Parathyroid adenoma (tissue), 2 donors: ENCODE measurements around the gene UBTD2.

Experiments used
- H2AFZ ChIP-seq: fragments of 300-600 bp; sonication (generic); one replicate; pipeline ENCODE4 v1.7.0; 2017; ENCODE audit warnings: antibody characterized with exemption, mild to moderate bottlenecking
- H3K27ac ChIP-seq: fragments of 300-600 bp; sonication (generic); one replicate; pipeline ENCODE4 v1.7.0; 2017
- H3K27me3 ChIP-seq: fragments of 300-600 bp; sonication (generic); one replicate; pipeline ENCODE4 v1.7.0; 2017; ENCODE audit warnings: low read length; ENCODE audit not compliant: control insufficient read depth, insufficient read depth
- H3K36me3 ChIP-seq: fragments of 300-600 bp; sonication (generic); one replicate; pipeline ENCODE4 v1.7.0; 2017; ENCODE audit warnings: low read length; ENCODE audit not compliant: control insufficient read depth, insufficient read depth
- H3K4me1 ChIP-seq: fragments of 300-600 bp; sonication (generic); one replicate; pipeline ENCODE4 v1.7.0; 2017; ENCODE audit warnings: control low read depth
- H3K4me2 ChIP-seq: fragments of 300-600 bp; sonication (generic); one replicate; pipeline ENCODE4 v1.7.0; 2017; ENCODE audit warnings: low read length
- H3K4me3 ChIP-seq: fragments of 300-600 bp; sonication (generic); one replicate; pipeline ENCODE4 v1.7.0; 2017; ENCODE audit warnings: low read depth, low read length
- H3K79me2 ChIP-seq: fragments of 300-600 bp; sonication (generic); one replicate; pipeline ENCODE4 v1.7.0; 2017; ENCODE audit warnings: control low read depth
- H3K9ac ChIP-seq: fragments of 300-600 bp; sonication (generic); one replicate; pipeline ENCODE4 v1.7.0; 2017; ENCODE audit warnings: mild to moderate bottlenecking
- H3K9me3 ChIP-seq: fragments of 300-600 bp; sonication (generic); one replicate; pipeline ENCODE4 v1.7.0; 2017; ENCODE audit warnings: low read length; ENCODE audit not compliant: control insufficient read depth
- CTCF ChIP-seq: fragments of 300-600 bp; sonication (generic); IDR thresholded peaks from one replicate; pipeline ENCODE4 v1.7.0; 2017; ENCODE audit warnings: antibody characterized with exemption, mild to moderate bottlenecking
- donor health status: primary hyperparathyroidism.

UBTD2 gene

DNA sequence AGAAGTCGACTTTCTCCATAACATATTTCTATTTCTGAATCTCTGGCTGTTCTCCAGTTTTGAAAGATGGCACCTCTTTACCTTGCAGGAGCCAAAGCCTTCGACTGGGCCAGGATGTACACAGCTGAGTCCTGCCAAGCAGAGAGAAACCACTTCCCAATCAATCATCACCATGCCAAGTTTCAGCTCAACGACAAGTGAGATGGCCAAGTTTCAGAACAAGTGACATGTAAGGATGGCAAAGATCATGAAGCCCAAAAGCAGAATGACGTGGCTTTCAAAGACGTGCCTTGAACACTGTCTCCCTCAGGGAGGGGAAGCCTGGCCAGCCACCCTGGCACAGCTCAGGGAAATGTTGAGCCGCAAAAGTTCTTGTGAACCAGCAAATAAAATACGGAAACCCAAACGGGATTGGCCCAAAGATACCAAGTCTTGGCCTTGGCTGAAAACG lies 113.3 kb downstream of the UBTD2 start:
- TF ChIP-seq CTCF = no peak
- Histone ChIP-seq H3K4me2 (no peak overlapping the region), H3K9me3 (no peaks in the 10 kb centered on the region), H3K27me3 (no peaks in the 10 kb centered on the region), H2AFZ (no peak overlapping the region), H3K36me3 (no peaks in the 10 kb centered on the region), H3K9ac (no peak overlapping the region), H3K79me2 (no peaks in the 10 kb centered on the region), H3K4me3 (no peak overlapping the region), H3K4me1 (peaks cover 9% of the 10 kb centered on the region), H3K27ac (no peak overlapping the region)

- Histone ChIP-seq H3K36me3 (no peaks in the 10 kb centered on the region), H3K27ac (no peak overlapping the region), H3K79me2 (no peaks in the 10 kb centered on the region), H3K9ac (no peak overlapping the region), H3K4me2 (no peak overlapping the region), H3K4me3 (no peak overlapping the region), H3K9me3 (no peaks in the 10 kb centered on the region), H3K27me3 (no peaks in the 10 kb centered on the region), H2AFZ (no peak overlapping the region), H3K4me1 (peaks cover under 1% of the 10 kb centered on the region)
- TF ChIP-seq CTCF = no peak
Measured at GRCh38 chr5:172169216-172169615, 114.3 kb downstream of the UBTD2 start.

- Histone ChIP-seq H3K36me3 (no peaks in the 10 kb centered on the region), H3K9me3 (no peaks in the 10 kb centered on the region), H3K9ac (no peak overlapping the region), H3K27me3 (no peaks in the 10 kb centered on the region), H3K4me1 (no peaks in the 10 kb centered on the region), H3K4me2 (no peak overlapping the region), H3K79me2 (no peaks in the 10 kb centered on the region), H3K4me3 (no peak overlapping the region), H2AFZ (no peak overlapping the region), H3K27ac (no peak overlapping the region)
- TF ChIP-seq CTCF = no peak
Measured at GRCh38 chr5:172168311-172168710, 115.3 kb downstream of the UBTD2 start.

- Histone ChIP-seq H3K9me3 (no peaks in the 10 kb centered on the region), H3K36me3 (no peaks in the 10 kb centered on the region), H3K4me2 (no peak overlapping the region), H3K27ac (no peak overlapping the region), H3K79me2 (no peaks in the 10 kb centered on the region), H2AFZ (no peak overlapping the region), H3K9ac (no peak overlapping the region), H3K27me3 (no peaks in the 10 kb centered on the region), H3K4me3 (no peak overlapping the region), H3K4me1 (no peaks in the 10 kb centered on the region)
- TF ChIP-seq CTCF = no peak
Measured at GRCh38 chr5:172167895-172168294, 115.7 kb downstream of the UBTD2 start.

DNA sequence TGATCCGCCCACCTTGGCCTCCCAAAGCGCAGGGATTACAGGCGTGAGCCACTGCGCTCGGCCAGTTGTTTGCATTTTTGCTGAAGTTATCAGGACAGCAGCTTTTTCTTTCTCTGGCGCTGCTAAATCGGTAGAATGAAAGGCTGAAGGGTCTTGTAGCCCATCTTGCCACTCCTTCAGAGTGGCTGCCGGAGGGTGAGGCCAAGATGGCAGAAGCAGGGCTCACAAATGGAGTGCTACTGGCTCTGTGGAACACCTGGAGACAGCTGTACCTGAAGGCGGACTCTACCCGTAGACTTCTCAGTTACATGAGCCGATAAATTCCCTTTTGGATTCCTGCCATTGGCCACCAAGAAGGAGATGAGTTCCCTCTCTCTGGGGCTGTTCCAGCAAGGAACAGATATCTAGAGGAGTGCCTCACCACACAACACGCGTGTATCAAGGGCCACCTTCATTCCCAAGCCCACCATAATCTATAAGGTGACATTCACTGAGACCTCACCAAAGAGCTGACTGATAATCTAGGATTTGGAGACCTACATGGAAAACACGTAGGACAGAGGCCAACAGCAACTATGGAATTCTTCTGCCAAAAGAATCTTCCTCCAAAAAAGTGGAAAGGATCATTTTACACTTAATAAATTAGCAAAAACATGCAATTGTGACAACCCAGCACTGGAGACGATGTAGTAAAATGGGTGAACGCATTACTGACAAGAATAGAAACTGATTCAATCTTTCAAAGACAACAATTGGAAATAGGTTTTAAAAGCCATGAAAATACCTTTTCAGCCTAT lies 117.3 kb downstream of the UBTD2 start:
- no peak for TF ChIP-seq CTCF

More for the DNA sequence above, 117.3 kb downstream of the UBTD2 start:
- Histone ChIP-seq H3K36me3 (no peaks in the 10 kb centered on the region), H3K27ac (no peak overlapping the region), H3K4me1 (no peaks in the 10 kb centered on the region), H2AFZ (no peak overlapping the region), H3K9me3 (no peaks in the 10 kb centered on the region), H3K4me3 (no peak overlapping the region), H3K4me2 (no peak overlapping the region), H3K9ac (no peak overlapping the region), H3K27me3 (no peaks in the 10 kb centered on the region), H3K79me2 (no peaks in the 10 kb centered on the region)
